GM12872 (cell line): ENCODE data around the gene MRTO4.

Experiments used
- TF ChIP-seq, protein P1 (sequence below): IDR thresholded peaks from 3 replicates; pipeline ENCODE4 v1.5.1; 2011; ENCODE audit warnings: low read depth, mild to moderate bottlenecking, low read length, moderate library complexity; ENCODE audit not compliant: insufficient read depth

Gene MRTO4

DNA sequence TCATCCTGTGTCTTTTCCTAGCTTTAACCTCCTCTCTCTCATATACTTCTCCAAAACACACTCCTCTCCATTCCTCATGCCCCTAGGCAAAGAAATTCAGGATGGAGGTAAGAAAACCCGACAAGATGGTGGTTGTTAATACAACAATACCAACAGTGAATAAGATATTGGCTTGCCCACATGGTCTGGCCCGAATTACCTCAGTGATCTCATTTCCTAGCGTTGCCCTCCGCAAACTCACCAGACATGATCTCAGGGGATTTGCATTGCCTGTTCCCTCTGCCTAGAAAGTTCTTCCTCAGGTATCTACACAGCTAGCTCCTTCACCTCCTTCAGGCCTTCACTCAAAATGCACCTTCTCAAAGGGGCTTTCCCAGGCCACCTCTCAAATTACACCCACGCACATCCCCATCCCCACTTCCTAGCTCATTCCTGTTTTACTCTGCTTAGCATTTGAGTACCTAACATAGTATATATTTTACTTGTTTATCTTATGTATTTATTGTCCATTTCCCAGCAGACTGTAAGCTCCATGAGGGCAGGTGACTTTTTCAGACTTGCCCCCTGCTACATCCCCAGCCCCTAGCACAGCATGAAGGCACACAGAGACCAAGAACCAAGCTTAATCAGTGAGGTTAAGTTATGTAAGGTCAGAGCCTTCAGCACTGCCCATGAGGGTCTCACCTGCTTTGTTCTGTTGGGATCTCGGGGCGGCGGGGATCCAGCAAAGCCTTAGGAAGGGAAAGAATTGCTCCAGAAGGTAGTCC, 31.3 kb upstream of the MRTO4 start:
- TF ChIP-seq, protein P1, sequence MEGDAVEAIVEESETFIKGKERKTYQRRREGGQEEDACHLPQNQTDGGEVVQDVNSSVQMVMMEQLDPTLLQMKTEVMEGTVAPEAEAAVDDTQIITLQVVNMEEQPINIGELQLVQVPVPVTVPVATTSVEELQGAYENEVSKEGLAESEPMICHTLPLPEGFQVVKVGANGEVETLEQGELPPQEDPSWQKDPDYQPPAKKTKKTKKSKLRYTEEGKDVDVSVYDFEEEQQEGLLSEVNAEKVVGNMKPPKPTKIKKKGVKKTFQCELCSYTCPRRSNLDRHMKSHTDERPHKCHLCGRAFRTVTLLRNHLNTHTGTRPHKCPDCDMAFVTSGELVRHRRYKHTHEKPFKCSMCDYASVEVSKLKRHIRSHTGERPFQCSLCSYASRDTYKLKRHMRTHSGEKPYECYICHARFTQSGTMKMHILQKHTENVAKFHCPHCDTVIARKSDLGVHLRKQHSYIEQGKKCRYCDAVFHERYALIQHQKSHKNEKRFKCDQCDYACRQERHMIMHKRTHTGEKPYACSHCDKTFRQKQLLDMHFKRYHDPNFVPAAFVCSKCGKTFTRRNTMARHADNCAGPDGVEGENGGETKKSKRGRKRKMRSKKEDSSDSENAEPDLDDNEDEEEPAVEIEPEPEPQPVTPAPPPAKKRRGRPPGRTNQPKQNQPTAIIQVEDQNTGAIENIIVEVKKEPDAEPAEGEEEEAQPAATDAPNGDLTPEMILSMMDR: no peak

DNA sequence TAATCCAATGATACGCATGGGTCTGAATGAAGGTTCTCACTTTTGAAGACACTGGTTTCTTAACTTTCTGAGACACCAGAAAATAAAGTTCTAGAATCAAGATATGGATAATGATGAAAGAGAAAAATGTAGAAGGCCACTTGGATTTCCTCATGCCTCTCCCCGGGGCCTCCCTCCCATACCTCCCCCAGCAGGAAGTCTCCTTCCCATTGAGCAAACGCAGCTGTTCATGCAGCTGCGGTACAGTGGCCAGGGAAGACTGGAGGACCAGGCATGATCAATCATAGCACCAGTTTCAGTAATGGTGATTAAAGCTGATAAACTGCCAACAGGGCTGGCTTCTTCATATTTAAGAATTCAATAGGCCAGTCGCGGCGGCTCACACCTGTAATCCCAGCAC, 30.6 kb upstream of the MRTO4 start:
- TF ChIP-seq, protein P1: no peak

DNA sequence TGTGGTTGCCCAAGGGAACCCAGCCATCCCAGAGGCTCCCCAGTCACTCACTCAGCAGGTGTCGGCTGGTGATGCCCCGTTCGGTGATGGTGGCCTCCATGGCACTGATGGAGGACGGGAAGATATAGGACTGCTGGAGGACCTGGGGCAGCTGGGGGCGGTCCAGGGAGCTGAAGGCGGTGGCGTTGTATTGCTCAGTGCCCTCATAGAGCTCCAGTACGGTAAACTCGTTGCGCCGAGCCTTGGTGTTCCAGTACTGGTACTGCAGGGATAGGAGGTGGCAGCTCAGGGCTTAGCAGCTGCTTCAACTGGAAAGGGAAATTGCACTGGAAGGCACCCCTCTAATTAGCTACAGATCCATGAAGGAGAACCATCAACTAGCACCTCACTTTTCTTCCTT, 29.0 kb upstream of the MRTO4 start:
- TF ChIP-seq, protein P1: no peak

DNA sequence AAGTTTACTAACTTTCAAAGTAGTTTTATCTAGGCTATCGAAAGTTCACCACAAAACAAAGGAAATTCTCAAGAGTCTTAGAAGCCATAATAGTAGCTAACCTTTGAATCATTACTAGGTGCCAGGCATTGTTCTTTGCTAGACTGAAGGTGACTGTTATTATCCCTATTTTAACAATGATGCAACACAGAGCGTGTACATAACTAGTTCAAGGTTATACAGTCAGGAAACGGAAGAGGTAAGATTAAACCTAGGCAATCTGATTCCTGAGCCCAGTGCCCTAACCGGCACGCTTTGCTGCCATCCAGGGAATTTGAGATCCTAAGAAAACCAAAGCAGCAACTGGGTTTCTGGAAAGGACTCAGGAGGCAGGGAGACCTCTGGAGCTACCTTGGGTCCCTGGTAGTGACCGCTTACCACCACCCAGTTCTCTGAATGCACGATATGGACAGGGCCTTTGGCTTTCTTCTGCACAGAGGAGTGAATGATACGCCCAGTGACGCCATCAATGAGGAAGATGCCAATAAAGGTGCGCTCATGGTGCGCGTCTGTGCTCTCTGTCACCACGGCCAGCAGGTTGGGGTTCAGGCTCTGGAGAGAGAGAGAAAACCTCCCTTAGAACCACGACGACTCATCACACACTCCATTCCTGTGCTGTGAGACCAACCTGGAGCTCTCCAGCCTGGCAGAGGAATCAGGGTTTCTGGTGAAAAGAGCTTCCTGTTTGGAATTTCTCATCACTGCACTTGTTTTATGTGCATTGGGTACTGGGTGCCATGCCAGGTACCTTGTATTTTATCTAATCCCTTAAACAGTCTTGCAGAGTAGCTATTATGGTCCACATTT, 28.4 kb upstream of the MRTO4 start:
- TF ChIP-seq, protein P1: no peak

DNA sequence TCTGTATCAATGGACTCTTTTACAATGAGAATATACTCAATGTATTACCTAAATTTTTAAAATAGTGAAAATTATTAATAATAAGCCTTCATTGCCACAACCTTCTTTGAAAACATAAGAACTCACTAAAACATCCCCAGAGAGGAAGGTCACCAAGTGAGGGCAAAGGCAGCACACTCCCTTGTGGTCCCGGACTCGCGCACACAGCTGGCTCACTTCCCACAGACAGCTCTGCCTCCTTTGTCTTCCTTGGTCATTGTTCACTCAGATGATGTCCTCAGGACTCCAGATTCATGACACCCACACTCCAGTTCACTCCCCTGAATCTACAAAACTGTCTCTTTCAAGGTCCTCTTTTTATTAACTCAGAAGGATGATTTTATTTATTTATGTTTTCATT, 22.4 kb upstream of the MRTO4 start:
- TF ChIP-seq, protein P1: no peak

DNA sequence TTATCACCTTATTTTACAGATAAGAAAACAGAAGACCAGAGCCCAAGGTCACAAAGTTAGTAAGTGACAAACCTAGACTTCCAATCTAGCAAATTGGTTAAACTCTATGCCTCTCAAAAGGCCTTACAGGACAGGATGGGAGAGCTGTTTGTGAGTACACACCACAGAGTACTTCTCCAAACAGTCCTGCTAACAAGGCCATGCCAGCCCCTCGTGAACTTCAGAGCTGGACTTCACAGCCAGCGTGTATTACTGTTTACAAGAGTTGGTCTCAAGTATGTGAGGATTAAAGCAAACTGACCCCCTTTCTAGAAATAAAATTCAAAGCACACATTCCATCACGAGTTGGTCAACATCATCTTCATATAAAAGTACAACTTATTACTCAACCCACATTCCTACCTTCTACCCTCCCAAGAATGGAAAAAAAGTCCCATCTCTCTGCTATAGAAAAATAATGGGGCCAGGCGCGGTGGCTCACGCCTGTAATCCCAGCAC, 21.7 kb upstream of the MRTO4 start:
- TF ChIP-seq, protein P1: no peak

DNA sequence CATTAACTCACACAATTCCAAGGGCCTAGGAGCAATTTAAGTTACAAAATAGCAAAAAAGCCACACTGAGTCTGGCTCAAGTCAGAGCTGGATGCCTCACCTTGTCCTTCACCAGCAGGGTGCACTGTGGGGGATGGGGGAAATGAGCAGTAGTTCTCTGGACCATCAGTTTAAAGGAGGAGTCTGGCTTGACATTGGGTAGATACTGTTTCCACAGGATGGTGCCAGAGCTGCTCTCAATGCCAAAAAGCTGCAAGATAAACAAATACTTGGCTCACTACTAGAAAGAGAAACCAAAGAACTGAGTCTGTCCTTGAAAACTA, 19.1 kb upstream of the MRTO4 start:
- TF ChIP-seq, protein P1: no peak
